MCF 10A (cell line): ENCODE measurements around the gene IQCM. TPM values are rescaled to one million over a fixed set of nuclear protein-coding genes. Genes with fewer than 3 reads are reported as not detected.

ENCODE experiments used
- BruUV-seq: library from RNA; stranded (reverse); fragments of 400-500 nt; replicated peaks from 2 replicates; lab custom pipeline; 2021; lab: Mats Ljungman, UMichigan
- CTCF ChIA-PET: fragments of 300-600 bp; sonication (Branson Sonifier 250); formaldehyde crosslinking; extraction: SDS; loops from one replicate; lab custom pipeline; 2021; ENCODE audit warnings: antibody characterized with exemption, inconsistent platforms; lab: Yijun Ruan, JAX
- POLR2A ChIA-PET: fragments of 300-600, 350-650 bp; sonication (Branson Sonifier 250); formaldehyde crosslinking; extraction: SDS; loops from one replicate; lab custom pipeline; 2020; ENCODE audit warnings: antibody characterized with exemption, inconsistent platforms; lab: Yijun Ruan, JAX
- DNase-seq: peaks from one replicate; pipeline ENCODE4 v3.0.0-alpha.2; 2018; ENCODE audit not compliant: unreplicated experiment
- H3K27ac Mint-ChIP-seq: one replicate; pipeline ENCODE4 v1.8.0; 2022; ENCODE audit warnings: mild to moderate bottlenecking, low read depth, mixed read lengths; ENCODE audit not compliant: unreplicated experiment
- H3K27me3 Mint-ChIP-seq: one replicate; pipeline ENCODE4 v1.8.0; 2022; ENCODE audit warnings: mixed read lengths; ENCODE audit not compliant: insufficient read depth, unreplicated experiment
- H3K36me3 Mint-ChIP-seq: one replicate; pipeline ENCODE4 v1.8.0; 2022; ENCODE audit warnings: mild to moderate bottlenecking, moderate library complexity, mixed read lengths; ENCODE audit not compliant: insufficient read depth, unreplicated experiment
- H3K4me1 Mint-ChIP-seq: one replicate; pipeline ENCODE4 v1.8.0; 2022; ENCODE audit warnings: mixed read lengths; ENCODE audit not compliant: insufficient read depth, unreplicated experiment
- H3K4me3 Mint-ChIP-seq: one replicate; pipeline ENCODE4 v1.8.0; 2022; ENCODE audit warnings: mild to moderate bottlenecking, moderate library complexity, mixed read lengths; ENCODE audit not compliant: unreplicated experiment
- H3K9me3 Mint-ChIP-seq: one replicate; pipeline ENCODE4 v1.8.0; 2022; ENCODE audit warnings: mixed read lengths; ENCODE audit not compliant: unreplicated experiment
- intact Hi-C: fragments of 100-400 bp; cut with micrococcal nuclease; formaldehyde crosslinking; loops from 2 replicates; pipeline ENCODE4 v1.14.1; 2022
- total RNA-seq: library from RNA; stranded (reverse); gene quantifications from 2 replicates; pipeline ENCODE4 v1.2.3, GENCODE V29; 2022
- TF ChIP-seq, protein P1 (sequence below): fragments of 200-600 bp; IDR thresholded peaks from one replicate; pipeline ENCODE4 v1.8.0; 2022; ENCODE audit warnings: antibody characterized with exemption, mild to moderate bottlenecking; ENCODE audit not compliant: unreplicated experiment

The IQCM gene
- total RNA-seq, 1 experiment from 2014 or later = not detected

DNA sequence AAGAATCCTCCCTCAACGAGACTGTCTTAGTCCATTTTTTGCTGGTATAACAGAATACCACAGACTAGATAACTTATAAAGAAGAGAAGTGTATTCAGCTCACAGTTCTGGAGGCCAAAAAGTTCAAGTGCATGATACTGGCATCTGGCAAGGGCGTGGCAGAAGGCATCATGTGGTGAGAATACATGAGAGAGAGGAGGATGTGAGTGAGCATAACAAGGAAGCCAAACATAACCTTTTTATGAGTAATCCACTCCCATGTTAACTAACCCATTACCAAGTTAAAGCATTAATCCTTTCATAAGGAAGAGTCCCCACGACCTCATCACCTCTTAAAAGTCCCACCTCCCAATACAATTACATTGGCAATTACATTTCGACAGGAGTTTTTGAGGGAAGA is 504.6 kb downstream of the IQCM start:
- Mint-ChIP-seq H3K4me3 (no peak overlapping the region), H3K9me3 (no peaks in the 10 kb centered on the region), H3K36me3 (no peaks in the 10 kb centered on the region), H3K4me1 (peaks cover 8% of the 10 kb centered on the region), H3K27me3 (no peaks in the 10 kb centered on the region), H3K27ac (no peak overlapping the region)
- DNase-seq = no peak
- ChIA-PET POLR2A (no interaction called here), CTCF (interaction anchor here (0.6 to 1.7 kb wide), 2 partner anchors 10 to 174 kb away, joined by 4 to 5 read pairs; no protein-coding TSS in a partner anchor)
- TF ChIP-seq, protein P1, sequence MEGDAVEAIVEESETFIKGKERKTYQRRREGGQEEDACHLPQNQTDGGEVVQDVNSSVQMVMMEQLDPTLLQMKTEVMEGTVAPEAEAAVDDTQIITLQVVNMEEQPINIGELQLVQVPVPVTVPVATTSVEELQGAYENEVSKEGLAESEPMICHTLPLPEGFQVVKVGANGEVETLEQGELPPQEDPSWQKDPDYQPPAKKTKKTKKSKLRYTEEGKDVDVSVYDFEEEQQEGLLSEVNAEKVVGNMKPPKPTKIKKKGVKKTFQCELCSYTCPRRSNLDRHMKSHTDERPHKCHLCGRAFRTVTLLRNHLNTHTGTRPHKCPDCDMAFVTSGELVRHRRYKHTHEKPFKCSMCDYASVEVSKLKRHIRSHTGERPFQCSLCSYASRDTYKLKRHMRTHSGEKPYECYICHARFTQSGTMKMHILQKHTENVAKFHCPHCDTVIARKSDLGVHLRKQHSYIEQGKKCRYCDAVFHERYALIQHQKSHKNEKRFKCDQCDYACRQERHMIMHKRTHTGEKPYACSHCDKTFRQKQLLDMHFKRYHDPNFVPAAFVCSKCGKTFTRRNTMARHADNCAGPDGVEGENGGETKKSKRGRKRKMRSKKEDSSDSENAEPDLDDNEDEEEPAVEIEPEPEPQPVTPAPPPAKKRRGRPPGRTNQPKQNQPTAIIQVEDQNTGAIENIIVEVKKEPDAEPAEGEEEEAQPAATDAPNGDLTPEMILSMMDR = no peak
- intact Hi-C loops = no loop called here
- no TSS peak for BruUV-seq

DNA sequence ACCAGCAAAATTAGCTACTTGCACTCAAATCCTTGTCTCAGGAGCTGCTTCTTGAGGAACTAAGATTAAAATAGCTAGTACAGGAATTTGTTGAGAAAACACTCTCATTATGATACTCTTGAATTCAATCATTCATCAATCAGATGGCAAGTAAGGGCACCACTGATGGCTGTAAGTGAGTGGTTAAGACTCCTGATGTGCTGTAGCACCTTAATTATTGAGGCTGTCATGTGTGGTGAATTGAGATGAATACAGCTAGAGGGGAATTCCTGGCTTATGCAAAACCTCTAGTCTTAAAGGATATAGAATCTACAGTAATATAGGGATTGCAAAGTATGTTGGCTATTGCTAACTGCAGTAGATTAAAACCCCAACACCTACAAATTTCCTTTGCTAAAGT is 509.1 kb downstream of the IQCM start:
- ChIA-PET CTCF (interaction anchor here (0.6 to 0.7 kb wide), 3 partner anchors 629 to 993 kb away, joined by 3 read pairs; no protein-coding TSS in a partner anchor), POLR2A (interaction anchor here (0.8 kb wide), 1 partner anchor 24 kb away, joined by 3 read pairs; no protein-coding TSS in a partner anchor)
- Mint-ChIP-seq H3K27me3 (no peaks in the 10 kb centered on the region), H3K36me3 (no peaks in the 10 kb centered on the region), H3K9me3 (no peaks in the 10 kb centered on the region), H3K27ac (no peak overlapping the region), H3K4me3 (no peak overlapping the region), H3K4me1 (peaks cover 8% of the 10 kb centered on the region)
- intact Hi-C loops = no loop called here
- BruUV-seq = no TSS peak
- DNase-seq = no peak
- TF ChIP-seq, protein P1 = no peak
